Erythroblast (primary cell): ENCODE results near the gene CNTRL.
A peak's percentile ranks its signal among the peaks of the same experiment; 100 is the strongest.

Experiments
- DNase-seq, 2 experiments: peaks; one replicate each; lab custom pipeline; 2025; lab: John Stamatoyannopoulos, UW
- GATA1 ChIP-seq: IDR thresholded peaks from 2 replicates; pipeline ENCODE4 v1.6.1; 2011; ENCODE audit warnings: low read depth, mild to moderate bottlenecking, control low read depth, low read length, moderate library complexity
- POLR2A ChIP-seq: IDR thresholded peaks from 2 replicates; pipeline ENCODE4 v1.6.1; 2011; ENCODE audit warnings: mild to moderate bottlenecking, low read length

Gene CNTRL

GRCh38 chr9:121057821-121058220 is 16.9 kb upstream of the CNTRL start:
- no peak for DNase-seq
- TF ChIP-seq POLR2A: no peak
- TF ChIP-seq GATA1: no peak

- no peak for DNase-seq
Measured at GRCh38 chr9:121059513-121059912, 15.2 kb upstream of the CNTRL start.

GRCh38 chr9:121059998-121060636 is 14.6 kb upstream of the CNTRL start:
- peak; percentile 64 to 76 for DNase-seq
- TF ChIP-seq GATA1 (no peak), POLR2A (no peak)

More at GRCh38 chr9:121059513-121059912, 15.2 kb upstream of the CNTRL start:
- TF ChIP-seq GATA1 (no peak), POLR2A (no peak)

DNA sequence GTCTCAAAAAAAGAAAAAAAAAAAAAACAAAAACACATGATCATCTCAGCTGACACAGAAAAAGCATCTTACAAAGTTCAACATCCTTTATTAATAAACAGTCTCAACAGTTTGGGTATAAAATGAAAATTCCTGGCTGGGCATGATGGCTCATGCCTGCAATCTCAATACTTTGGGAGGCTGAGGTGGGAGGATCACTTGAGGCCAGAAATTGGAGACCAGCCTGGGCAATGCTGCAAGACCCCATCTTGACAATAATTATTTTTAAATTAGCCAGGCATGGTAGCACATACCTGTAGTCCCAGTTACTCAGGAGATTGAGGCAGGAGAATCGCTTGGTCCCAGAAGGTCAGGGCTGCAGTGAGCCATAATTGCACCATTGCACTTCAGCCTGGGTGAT is 7.9 kb upstream of the CNTRL start:
- TF ChIP-seq GATA1 (no peak), POLR2A (no peak)
- no peak for DNase-seq

DNA sequence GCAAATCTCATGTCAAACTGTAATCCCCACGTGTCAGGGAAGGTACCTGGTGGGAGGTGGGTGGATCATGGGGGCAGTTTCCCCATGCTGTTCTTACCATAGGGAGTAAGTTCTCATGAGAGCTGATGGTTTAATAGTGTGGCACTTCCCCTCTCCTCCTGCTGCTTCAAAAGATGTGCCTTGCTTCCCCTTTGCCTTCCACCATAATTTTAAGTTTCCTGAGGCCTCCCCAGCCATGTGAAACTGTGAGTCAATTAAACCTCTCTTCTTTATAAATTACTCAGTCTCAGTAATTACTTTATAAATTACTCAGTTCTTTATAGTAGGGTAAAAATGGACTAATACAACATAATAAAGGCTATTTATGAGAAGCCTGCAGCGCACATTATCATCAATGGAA is 7.1 kb upstream of the CNTRL start:
- no peak for TF ChIP-seq POLR2A
- no peak for DNase-seq

- no peak for TF ChIP-seq GATA1
- no peak for DNase-seq
Measured at GRCh38 chr9:121069396-121069795, 5.4 kb upstream of the CNTRL start.

DNA sequence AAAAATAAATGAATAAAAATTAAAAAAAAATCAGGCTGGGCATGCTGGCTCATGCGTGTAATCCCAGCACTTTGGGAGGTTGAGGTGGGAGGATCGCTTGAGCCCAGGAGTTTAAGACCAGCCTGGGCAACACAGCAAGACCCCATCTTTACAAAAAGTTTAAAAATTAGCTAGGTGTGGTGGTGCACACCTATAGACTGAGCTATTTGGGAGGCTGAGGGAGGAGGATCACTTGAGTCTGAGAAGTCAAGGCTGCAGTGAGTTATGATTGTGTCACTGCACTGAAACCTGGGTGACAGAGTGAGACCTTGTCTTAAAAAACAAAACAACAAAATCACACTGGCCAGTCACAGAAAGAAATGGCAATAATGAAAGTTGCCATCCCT is 3.4 kb upstream of the CNTRL start:
- no peak for TF ChIP-seq POLR2A
- DNase-seq: peak; percentile 30 to 65

- peak; percentile 67 to 71 for DNase-seq
- TF ChIP-seq GATA1: no peak
- no peak for TF ChIP-seq POLR2A
Measured at GRCh38 chr9:121071756-121072421, 2.9 kb upstream of the CNTRL start.

DNA sequence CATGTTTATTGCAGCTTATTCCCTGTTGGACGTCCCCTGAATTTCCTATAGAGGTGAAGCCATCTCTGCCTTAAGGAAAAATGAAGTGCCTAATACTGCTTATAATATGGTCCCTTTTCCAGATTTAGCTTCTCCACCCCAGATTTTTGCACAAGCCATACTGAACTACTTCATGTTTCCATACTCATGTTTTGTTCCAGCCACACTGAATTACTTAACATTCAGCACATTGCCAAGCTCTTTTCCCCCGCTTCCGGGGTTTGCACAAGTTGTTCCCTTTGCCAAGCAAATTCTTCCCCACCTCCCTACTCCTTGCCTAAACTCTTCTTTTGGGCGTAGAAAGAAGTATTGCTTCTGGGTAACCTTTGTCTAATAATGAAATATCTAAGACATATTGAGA is 1.7 kb upstream of the CNTRL start:
- TF ChIP-seq POLR2A (no peak), GATA1 (no peak)
- no peak for DNase-seq

DNA sequence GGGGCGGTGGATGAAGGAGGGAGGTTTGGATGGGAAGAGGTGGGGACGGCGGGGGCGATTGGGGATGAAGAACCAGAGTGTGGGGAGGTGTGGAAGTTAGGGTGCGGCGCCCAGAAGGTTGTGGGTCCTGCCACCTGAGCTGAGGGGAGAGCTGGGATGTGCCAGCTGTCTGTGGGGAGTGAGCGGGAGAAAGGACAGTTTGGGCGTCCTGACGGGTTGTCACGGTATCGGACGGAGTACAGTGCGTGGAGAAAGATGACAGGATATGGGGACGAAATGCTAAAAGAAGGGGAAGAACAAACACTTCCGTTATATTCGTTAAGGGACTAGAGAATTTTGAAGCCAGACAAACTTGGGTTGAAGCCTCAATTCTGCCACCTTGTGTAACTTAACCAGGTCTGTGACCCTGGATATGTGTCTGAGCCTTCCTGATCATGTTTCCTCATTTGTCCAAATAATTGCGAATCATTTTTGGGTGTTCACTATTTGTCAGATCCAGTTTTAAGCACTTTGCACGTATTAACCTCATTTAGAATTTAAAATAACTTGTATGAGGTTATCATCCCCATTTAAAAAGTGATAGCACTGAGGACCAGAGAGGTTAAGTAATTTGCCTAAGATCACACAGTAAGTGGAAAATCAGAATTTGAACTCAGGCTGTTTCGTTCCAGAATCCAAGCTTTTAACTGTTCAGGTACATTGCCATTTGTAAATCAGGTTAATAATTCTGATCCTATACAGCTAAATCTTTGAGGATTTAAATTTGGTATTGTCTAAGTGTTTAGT is 689 bp downstream of the CNTRL start:
- TF ChIP-seq GATA1: no peak
- no peak for TF ChIP-seq POLR2A
- peak; percentile 73 to 76 for DNase-seq

- DNase-seq: no peak
- TF ChIP-seq GATA1 (no peak), POLR2A (no peak)
Measured at GRCh38 chr9:121082075-121082474, 7.3 kb downstream of the CNTRL start.

DNA sequence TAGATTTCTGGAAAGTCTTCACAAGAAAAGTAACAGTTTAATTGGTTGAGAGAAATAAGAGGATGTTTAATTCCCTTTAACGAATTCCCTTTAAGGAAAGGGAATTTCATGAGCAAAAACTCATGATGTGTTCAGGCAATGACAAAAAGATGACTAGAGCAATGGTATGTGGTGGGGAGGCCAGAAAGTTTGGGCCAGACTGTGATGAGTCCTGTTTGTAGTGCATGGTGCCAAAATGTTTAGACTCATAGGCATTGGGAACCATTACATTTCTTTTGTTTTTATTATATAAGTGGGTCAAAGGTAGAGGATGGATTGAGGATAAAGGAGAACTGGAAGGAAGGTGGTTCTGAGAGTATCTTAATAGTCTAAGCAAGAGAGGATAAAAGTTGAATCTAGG is 10.9 kb downstream of the CNTRL start:
- no peak for DNase-seq
- TF ChIP-seq GATA1 (no peak), POLR2A (no peak)

- no peak for DNase-seq
- TF ChIP-seq GATA1 (no peak), POLR2A (no peak)
Measured at GRCh38 chr9:121088576-121088975, 13.8 kb downstream of the CNTRL start.

DNA sequence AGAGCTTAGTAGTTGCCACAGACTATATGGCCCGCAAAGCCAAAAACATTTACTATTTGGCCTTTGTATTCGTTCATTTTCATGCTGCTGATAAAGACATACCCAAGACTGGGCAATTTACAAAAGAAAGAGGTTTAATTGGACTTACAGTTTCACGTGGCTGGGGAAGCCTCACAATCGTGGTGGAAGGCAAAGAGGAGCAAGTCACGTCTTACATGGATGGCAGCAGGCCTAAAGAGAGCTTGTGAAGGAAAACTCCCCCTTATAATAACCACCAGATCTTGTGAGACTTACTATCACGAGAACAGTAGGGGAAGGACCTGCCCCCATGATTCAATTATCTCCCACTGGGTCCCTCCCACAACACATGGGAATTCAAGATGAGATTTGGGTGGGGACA is 16.0 kb downstream of the CNTRL start:
- peak; percentile 43 to 63 for DNase-seq
